PFSK-1 (cell line): ENCODE data around the gene RAD17.

ENCODE experiments used
- FOXP2 ChIP-seq: optimal IDR thresholded peaks from 2 replicates; pipeline ENCODE3; 2011; ENCODE audit warnings: borderline replicate concordance, control low read depth, inconsistent platforms; ENCODE audit not compliant: insufficient read depth; ENCODE audit errors: extremely low read length, extremely low read depth
- POLR2AphosphoS5 ChIP-seq: IDR thresholded peaks from 2 replicates; pipeline ENCODE4 v1.6.1; 2012; ENCODE audit warnings: low read depth, mild to moderate bottlenecking, control low read depth, low read length, moderate library complexity
- REST ChIP-seq, 2 experiments: IDR thresholded peaks; 2 replicates each; pipeline versions ENCODE4 v1.6.1 to v1.8.0; 2011 to 2012; ENCODE audit warnings: low read depth in 2 of 2, low read length in 2 of 2, control low read depth in 1 of 2, inconsistent platforms in 1 of 2, mild to moderate bottlenecking in 1 of 2, moderate library complexity in 1 of 2; ENCODE audit not compliant: insufficient read depth in 1 of 2
- SIN3A ChIP-seq: IDR thresholded peaks from 2 replicates; pipeline ENCODE4 v1.6.1; 2012; ENCODE audit warnings: mild to moderate bottlenecking, low read length, moderate library complexity, borderline replicate concordance; ENCODE audit not compliant: insufficient read depth
- TAF1 ChIP-seq: IDR thresholded peaks from 2 replicates; pipeline ENCODE4 v1.6.1; 2012; ENCODE audit warnings: low read length, control low read depth, borderline replicate concordance; ENCODE audit not compliant: insufficient read depth

- no peak for TF ChIP-seq REST (IDR thresholded peaks at IDR 0.05; ENCODE audit: insufficient read depth in 1 of 2, low read depth in 2 of 2, low read length in 2 of 2)
- no peak for TF ChIP-seq SIN3A
- TF ChIP-seq TAF1: no peak
- no peak for TF ChIP-seq POLR2AphosphoS5
- TF ChIP-seq FOXP2: no peak
Measured at GRCh38 chr5:69359699-69360098, 9.9 kb upstream of the RAD17 start.
